GM10847 (cell line): Measurements from ENCODE around the gene MYBPC2.

Experiments used
- POLR2A ChIP-seq: IDR thresholded peaks from 2 replicates; pipeline ENCODE4 v1.6.1; 2011; ENCODE audit not compliant: insufficient read length; ENCODE audit errors: extremely low read depth

The MYBPC2 gene

GRCh38 chr19:50437862-50438449 lies 5.3 kb downstream of the MYBPC2 start:
- TF ChIP-seq POLR2A = no peak

- no peak for TF ChIP-seq POLR2A
These were observed 11.4 kb downstream of the MYBPC2 start for GRCh38 chr19:50444059-50444458.

- no peak for TF ChIP-seq POLR2A
These were observed 14.4 kb downstream of the MYBPC2 start for GRCh38 chr19:50447053-50447452.

- TF ChIP-seq POLR2A = no peak
These were observed 15.1 kb downstream of the MYBPC2 start for GRCh38 chr19:50447750-50448149.

GRCh38 chr19:50449236-50449899 lies 16.7 kb downstream of the MYBPC2 start:
- TF ChIP-seq POLR2A = no peak

GRCh38 chr19:50450369-50451222 lies 17.9 kb downstream of the MYBPC2 start:
- TF ChIP-seq POLR2A = no peak

- TF ChIP-seq POLR2A = no peak
These were observed 18.5 kb downstream of the MYBPC2 start for GRCh38 chr19:50451223-50451534.

GRCh38 chr19:50453243-50453642 lies 20.6 kb downstream of the MYBPC2 start:
- no peak for TF ChIP-seq POLR2A

- no peak for TF ChIP-seq POLR2A
These were observed 23.3 kb downstream of the MYBPC2 start for GRCh38 chr19:50455992-50456391.

- no peak for TF ChIP-seq POLR2A
These were observed 24.6 kb downstream of the MYBPC2 start for GRCh38 chr19:50457300-50457699.

- no peak for TF ChIP-seq POLR2A
These were observed 25.8 kb downstream of the MYBPC2 start for GRCh38 chr19:50458396-50459066.

GRCh38 chr19:50459067-50459456 lies 26.4 kb downstream of the MYBPC2 start:
- TF ChIP-seq POLR2A = no peak

GRCh38 chr19:50459638-50460037 lies 26.9 kb downstream of the MYBPC2 start:
- TF ChIP-seq POLR2A = no peak

- TF ChIP-seq POLR2A = no peak
These were observed 27.6 kb downstream of the MYBPC2 start for GRCh38 chr19:50460161-50460765.
